HFFc6 (cell line): ENCODE data around the gene ANO8. TPM values are rescaled to one million over a fixed set of nuclear protein-coding genes. Genes with fewer than 3 reads are reported as not detected.
A peak's percentile ranks its signal among the peaks of the same experiment; 100 is the strongest.

Experiments used
- DNase-seq: peaks from one replicate; pipeline ENCODE4 v3.0.0-alpha.2; 2018
- H3K27ac Mint-ChIP-seq: 2 replicates; pipeline ENCODE4 v1.8.0; 2020; ENCODE audit warnings: mild to moderate bottlenecking, mixed read lengths
- H3K27me3 Mint-ChIP-seq: 2 replicates; pipeline ENCODE4 v1.8.0; 2021; ENCODE audit warnings: mild to moderate bottlenecking, moderate library complexity, mixed read lengths; ENCODE audit not compliant: insufficient read depth
- H3K36me3 Mint-ChIP-seq: 2 replicates; pipeline ENCODE4 v1.8.0; 2021; ENCODE audit warnings: low read depth, mixed read lengths
- H3K4me1 Mint-ChIP-seq: 2 replicates; pipeline ENCODE4 v1.8.0; 2020; ENCODE audit warnings: low read depth, mixed read lengths
- H3K4me3 Mint-ChIP-seq: 2 replicates; pipeline ENCODE4 v1.8.0; 2020; ENCODE audit warnings: mild to moderate bottlenecking, moderate library complexity, mixed read lengths
- H3K9me3 Mint-ChIP-seq: 2 replicates; pipeline ENCODE4 v1.8.0; 2020; ENCODE audit warnings: mild to moderate bottlenecking, mixed read lengths
- total RNA-seq, 6 experiments: library from RNA; stranded (reverse); fragmentation: NEBNext Ultra II Directional; extraction: Animal tissue kit (Norgen Biotek cat#: 25700); gene quantifications; 2 replicates in 1 of 6; 3 replicates in 5 of 6; pipeline ENCODE4 v1.2.3, GENCODE V29; 2021
- TF ChIP-seq, protein P1 (sequence below): fragments of 200-600 bp; sonication (generic); IDR thresholded peaks from 2 replicates; pipeline ENCODE4 v1.5.0; 2021; ENCODE audit warnings: antibody characterized with exemption, mild to moderate bottlenecking

The ANO8 gene
- total RNA-seq, 6 experiments from 2014 or later = 4.4 to 6.0 (median 5.0) TPM

DNA sequence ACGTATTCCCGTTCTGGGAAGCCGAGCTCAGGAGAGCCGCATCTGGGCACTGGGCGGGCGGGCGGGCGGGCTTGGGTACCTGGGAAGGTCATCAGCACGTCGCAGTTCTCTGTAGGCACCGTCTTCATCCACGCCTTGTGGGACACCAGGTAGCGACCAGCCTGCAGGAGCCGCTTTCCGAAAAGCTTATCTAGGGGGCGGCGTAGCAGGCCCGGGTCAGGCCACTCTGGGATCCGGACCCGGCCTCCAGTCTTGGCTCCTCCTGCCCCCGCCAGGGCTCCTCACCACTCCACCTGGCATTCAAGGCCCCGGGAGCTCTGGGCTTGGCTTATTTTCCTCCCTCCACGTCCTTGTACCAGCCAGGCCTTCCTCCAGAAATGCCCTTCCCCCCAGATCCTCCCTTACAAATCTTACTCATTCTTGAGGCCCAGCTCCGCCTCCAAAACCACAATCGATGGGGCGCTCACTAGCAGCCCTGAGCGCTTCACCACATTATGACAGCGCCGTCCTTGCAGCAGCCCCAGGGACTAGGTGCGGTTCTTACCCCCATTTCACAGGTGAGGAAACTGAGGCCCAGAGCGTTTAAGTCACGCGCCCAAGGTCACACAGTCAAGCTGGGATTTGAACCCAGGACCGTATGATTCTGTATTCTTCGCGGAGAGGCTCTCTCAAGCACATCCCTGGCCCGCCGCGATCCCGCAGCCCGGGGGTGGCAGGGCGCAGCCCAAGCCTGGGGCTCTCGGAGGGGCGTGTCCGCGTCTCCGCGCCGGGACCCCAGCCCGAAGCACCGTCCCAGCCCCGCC is 843 bp downstream of the ANO8 start:
- peaks cover 12% of the 10 kb centered on the region for H3K4me1 Mint-ChIP-seq
- 0 out of 2 replicates have a peak, but pooled peaks cover 4% of the 10 kb centered on the region for H3K9me3 Mint-ChIP-seq
- DNase-seq = peak; percentile 78
- H3K4me3 Mint-ChIP-seq = peak overlapping the region; percentile 88
- TF ChIP-seq, protein P1, sequence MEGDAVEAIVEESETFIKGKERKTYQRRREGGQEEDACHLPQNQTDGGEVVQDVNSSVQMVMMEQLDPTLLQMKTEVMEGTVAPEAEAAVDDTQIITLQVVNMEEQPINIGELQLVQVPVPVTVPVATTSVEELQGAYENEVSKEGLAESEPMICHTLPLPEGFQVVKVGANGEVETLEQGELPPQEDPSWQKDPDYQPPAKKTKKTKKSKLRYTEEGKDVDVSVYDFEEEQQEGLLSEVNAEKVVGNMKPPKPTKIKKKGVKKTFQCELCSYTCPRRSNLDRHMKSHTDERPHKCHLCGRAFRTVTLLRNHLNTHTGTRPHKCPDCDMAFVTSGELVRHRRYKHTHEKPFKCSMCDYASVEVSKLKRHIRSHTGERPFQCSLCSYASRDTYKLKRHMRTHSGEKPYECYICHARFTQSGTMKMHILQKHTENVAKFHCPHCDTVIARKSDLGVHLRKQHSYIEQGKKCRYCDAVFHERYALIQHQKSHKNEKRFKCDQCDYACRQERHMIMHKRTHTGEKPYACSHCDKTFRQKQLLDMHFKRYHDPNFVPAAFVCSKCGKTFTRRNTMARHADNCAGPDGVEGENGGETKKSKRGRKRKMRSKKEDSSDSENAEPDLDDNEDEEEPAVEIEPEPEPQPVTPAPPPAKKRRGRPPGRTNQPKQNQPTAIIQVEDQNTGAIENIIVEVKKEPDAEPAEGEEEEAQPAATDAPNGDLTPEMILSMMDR = peak; percentile 18; the same call in 1 of the 2 replicates
- H3K36me3 Mint-ChIP-seq = peaks cover 10% of the 10 kb centered on the region
- H3K27me3 Mint-ChIP-seq = peaks cover 5% of the 10 kb centered on the region
- H3K27ac Mint-ChIP-seq = peak overlapping the region; percentile 74

DNA sequence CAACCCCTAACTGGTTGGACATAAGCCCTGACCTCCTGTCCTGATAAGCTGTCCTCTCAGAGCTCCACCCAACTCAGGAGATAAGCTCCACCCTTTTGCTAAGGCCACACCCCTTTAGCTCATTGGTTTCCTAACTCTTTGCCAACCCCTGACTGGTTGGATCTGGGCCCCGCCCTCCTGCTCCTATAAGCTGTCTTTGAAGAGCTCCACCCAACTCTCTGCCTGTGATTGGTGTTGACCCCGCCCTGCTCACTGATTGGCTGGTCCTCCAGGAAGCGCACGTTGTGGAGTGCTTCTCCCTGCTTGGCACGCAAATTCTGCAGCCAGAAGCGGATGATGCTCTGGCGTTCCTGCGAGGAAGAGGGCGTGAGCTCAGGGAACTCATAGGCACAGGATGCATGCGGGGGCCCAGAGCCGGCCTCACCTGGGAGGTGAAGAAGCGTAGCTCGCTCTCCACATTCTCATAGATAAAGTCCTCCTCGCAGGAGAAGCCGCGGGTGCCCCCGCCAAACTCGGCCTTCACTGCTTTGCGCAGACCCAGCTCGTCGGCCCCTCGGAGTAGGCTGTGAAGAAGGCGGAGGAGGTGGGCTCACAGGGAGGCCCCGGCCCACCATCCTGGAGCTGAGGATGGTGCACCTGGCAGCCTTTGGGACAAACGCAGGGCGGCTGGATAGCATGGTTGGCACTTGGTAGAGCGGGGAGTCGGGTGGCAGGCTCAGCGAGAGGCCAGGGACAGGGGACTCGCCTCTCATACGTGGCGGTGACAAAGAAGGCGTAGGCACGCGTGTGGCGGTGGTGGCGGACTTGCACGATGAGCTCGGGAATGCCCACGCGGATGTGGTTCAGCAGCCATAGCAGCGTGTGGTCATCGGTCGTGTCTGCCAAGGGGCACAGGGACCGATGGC is 1.7 kb downstream of the ANO8 start:
- H3K4me3 Mint-ChIP-seq = no peak overlapping the region
- H3K36me3 Mint-ChIP-seq = peaks cover 10% of the 10 kb centered on the region
- peaks cover 5% of the 10 kb centered on the region for H3K27me3 Mint-ChIP-seq
- peak; percentile 43 for DNase-seq
- H3K9me3 Mint-ChIP-seq = 0 out of 2 replicates have a peak, but pooled peaks cover 4% of the 10 kb centered on the region
- TF ChIP-seq, protein P1 = no peak
- no peak overlapping the region for H3K27ac Mint-ChIP-seq
- peaks cover 12% of the 10 kb centered on the region for H3K4me1 Mint-ChIP-seq

DNA sequence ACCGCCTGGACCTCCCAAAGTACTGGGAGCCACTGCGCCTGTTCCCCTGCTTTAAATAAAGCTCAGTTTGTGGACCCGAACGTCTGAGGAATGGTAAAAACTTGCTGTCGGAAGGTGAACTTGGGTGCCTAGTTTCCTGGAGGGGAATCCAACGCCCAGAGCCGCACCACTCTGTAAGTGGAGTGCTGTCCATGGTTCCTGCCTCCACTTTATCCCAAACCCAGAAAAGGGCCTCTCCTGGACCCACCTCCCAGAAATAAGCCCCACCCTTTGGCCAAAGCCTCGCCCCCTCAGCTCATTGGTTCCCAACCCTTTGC is 2.3 kb downstream of the ANO8 start:
- H3K36me3 Mint-ChIP-seq = peaks cover 10% of the 10 kb centered on the region
- DNase-seq = no peak
- 0 out of 2 replicates have a peak, but pooled peaks cover 4% of the 10 kb centered on the region for H3K9me3 Mint-ChIP-seq
- peaks cover 12% of the 10 kb centered on the region for H3K4me1 Mint-ChIP-seq
- H3K4me3 Mint-ChIP-seq = no peak overlapping the region
- TF ChIP-seq, protein P1 = no peak
- no peak overlapping the region for H3K27ac Mint-ChIP-seq
- peaks cover 5% of the 10 kb centered on the region for H3K27me3 Mint-ChIP-seq

- peaks cover 10% of the 10 kb centered on the region for H3K36me3 Mint-ChIP-seq
- no peak for DNase-seq
- TF ChIP-seq, protein P1 = no peak
- 0 out of 2 replicates have a peak, but pooled peaks cover 4% of the 10 kb centered on the region for H3K9me3 Mint-ChIP-seq
- peaks cover 5% of the 10 kb centered on the region for H3K27me3 Mint-ChIP-seq
- H3K4me1 Mint-ChIP-seq = peaks cover 12% of the 10 kb centered on the region
- H3K4me3 Mint-ChIP-seq = no peak overlapping the region
- no peak overlapping the region for H3K27ac Mint-ChIP-seq
These were observed 3.6 kb downstream of the ANO8 start for GRCh38 chr19:17331045-17331558.

DNA sequence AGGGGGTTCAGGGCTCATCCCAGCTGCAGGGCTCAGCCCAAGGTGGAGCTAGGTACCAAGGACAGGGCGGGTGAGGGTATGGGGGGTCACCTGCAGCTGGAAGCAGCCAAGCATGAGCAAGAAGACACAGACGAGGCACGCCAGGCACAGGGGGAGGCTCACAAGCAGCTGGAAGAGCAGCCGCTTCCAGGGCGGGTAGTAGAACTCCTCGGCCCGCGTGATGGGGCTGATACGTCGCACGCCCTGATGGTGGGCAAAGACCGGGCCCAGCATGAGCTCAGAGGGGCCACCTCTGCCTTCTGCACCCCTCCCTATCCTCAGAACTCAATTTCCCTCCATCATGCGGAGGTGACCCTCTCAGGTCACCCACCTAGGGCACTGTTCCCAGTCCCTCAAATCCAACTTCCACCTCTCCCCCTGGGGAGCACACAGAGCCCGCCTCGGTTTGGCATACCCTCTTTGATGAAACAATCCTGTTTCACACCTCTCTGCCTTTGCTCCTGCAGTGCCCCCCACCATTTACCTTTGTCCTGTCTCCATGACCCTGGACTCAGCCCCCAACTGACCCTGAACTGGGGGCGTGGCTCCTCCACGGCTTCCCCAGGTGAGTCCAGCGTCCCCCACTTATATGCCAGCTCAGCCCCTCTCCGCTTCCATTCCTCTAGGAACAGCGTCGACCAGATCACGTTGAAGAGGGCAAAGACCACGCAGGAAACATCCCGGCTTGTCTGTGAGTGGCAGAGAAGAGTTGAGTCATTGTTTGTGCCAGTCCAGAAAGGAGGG is 4.2 kb downstream of the ANO8 start:
- Mint-ChIP-seq H3K27ac (no peak overlapping the region), H3K4me1 (peaks cover 12% of the 10 kb centered on the region), H3K4me3 (no peak overlapping the region), H3K36me3 (peaks cover 10% of the 10 kb centered on the region), H3K9me3 (0 out of 2 replicates have a peak, but pooled peaks cover 4% of the 10 kb centered on the region), H3K27me3 (peaks cover 5% of the 10 kb centered on the region)
- no peak for DNase-seq
- TF ChIP-seq, protein P1 = no peak
